Smooth muscle cell (in vitro differentiated cells): Measurements from ENCODE around the gene TFDP2. TPM values are rescaled to one million over a fixed set of nuclear protein-coding genes. Genes with fewer than 3 reads are reported as not detected.

ENCODE experiments used
- DNase-seq: peaks from one replicate; lab custom pipeline; 2025; ENCODE audit not compliant: unreplicated experiment; lab: John Stamatoyannopoulos, UW
- H2AFZ ChIP-seq: fragments of 200-600 bp; sonication (generic); 2 replicates; pipeline ENCODE4 v1.6.0; 2016; ENCODE audit warnings: antibody characterized with exemption, low read depth, mild to moderate bottlenecking
- H3F3A ChIP-seq: fragments of 200-600 bp; sonication (generic); 2 replicates; pipeline ENCODE4 v1.6.0; 2017; ENCODE audit warnings: antibody characterized with exemption, low read depth
- H3K27ac ChIP-seq: fragments of 200-600 bp; sonication (generic); 2 replicates; pipeline ENCODE4 v1.5.1; 2016; ENCODE audit warnings: low read depth, mild to moderate bottlenecking
- H3K27me3 ChIP-seq: fragments of 200-600 bp; sonication (generic); 2 replicates; pipeline ENCODE4 v1.6.1; 2016; ENCODE audit warnings: low read depth, mild to moderate bottlenecking
- H3K36me3 ChIP-seq: fragments of 200-600 bp; sonication (generic); 2 replicates; pipeline ENCODE4 v1.5.1; 2016; ENCODE audit warnings: low read depth
- H3K4me1 ChIP-seq: fragments of 200-600 bp; sonication (generic); 2 replicates; pipeline ENCODE4 v1.5.1; 2016; ENCODE audit warnings: low read depth
- H3K4me2 ChIP-seq: fragments of 200-600 bp; sonication (generic); 2 replicates; pipeline ENCODE4 v1.6.0; 2016; ENCODE audit warnings: mild to moderate bottlenecking
- H3K4me3 ChIP-seq: fragments of 200-600 bp; sonication (generic); 2 replicates; pipeline ENCODE4 v1.5.1; 2016; ENCODE audit warnings: mild to moderate bottlenecking
- H3K79me2 ChIP-seq: fragments of 200-600 bp; sonication (generic); 2 replicates; pipeline ENCODE4 v1.6.0; 2016; ENCODE audit warnings: low read depth, mild to moderate bottlenecking
- H3K9ac ChIP-seq: fragments of 200-600 bp; sonication (generic); 2 replicates; pipeline ENCODE4 v1.6.0; 2016; ENCODE audit warnings: low read depth
- H3K9me3 ChIP-seq: fragments of 200-600 bp; sonication (generic); replicated peaks from 2 replicates; pipeline ENCODE4 v1.5.1; 2016; ENCODE audit warnings: low read depth
- H4K20me1 ChIP-seq: fragments of 200-600 bp; sonication (generic); 2 replicates; pipeline ENCODE4 v1.6.0; 2016; ENCODE audit warnings: low read depth
- CTCF ChIP-seq: fragments of 200-600 bp; sonication (generic); IDR thresholded peaks from 2 replicates; pipeline ENCODE4 v1.5.1; 2017; ENCODE audit warnings: borderline replicate concordance, mild to moderate bottlenecking, antibody characterized with exemption; ENCODE audit not compliant: insufficient read depth, poor library complexity, severe bottlenecking
- WGBS: methylation state at CpG from one replicate; pipeline ENCODE4 v1.1.7; 2016; ENCODE audit warnings: low lambda C conversion rate; 5-methylcytosine and 5-hydroxymethylcytosine counted together
- polyA plus RNA-seq: library from polyadenylated mRNA; unstranded; fragments of >200 nt; fragmentation: Nextera tagmentation; extraction: Ambion mirVana; gene quantifications from 2 replicates; pipeline ENCODE4 v1.2.1, GENCODE V29; 2016
- total RNA-seq: library from RNA; depleted of rRNA; stranded (reverse); fragments of >200 nt; gene quantifications from 2 replicates; pipeline ENCODE4 v1.2.3, GENCODE V29; 2014

The TFDP2 gene
- total and polyA plus RNA-seq, 2 experiments from 2014 or later = 39.9 to 54.3 TPM

- H3K79me2 ChIP-seq = no peaks in the 10 kb centered on the region
- H4K20me1 ChIP-seq = no peaks in the 10 kb centered on the region
- H3K9me3 ChIP-seq = no peaks in the 10 kb centered on the region
- no peak overlapping the region for H3K27ac ChIP-seq
- no peak overlapping the region for H3K9ac ChIP-seq
- no peaks in the 10 kb centered on the region for H3F3A ChIP-seq
- H3K4me3 ChIP-seq = no peak overlapping the region
- no peak overlapping the region for H2AFZ ChIP-seq
- no peak for TF ChIP-seq CTCF
- H3K27me3 ChIP-seq = no peaks in the 10 kb centered on the region
- 92% methylated on average over 3 of the region's 3 CpGs for WGBS
- no peaks in the 10 kb centered on the region for H3K36me3 ChIP-seq
- no peaks in the 10 kb centered on the region for H3K4me1 ChIP-seq
- H3K4me2 ChIP-seq = no peak overlapping the region
- no peak for DNase-seq
These were observed 113.9 kb downstream of the TFDP2 start for GRCh38 chr3:142035308-142035922.

- 74% methylated on average over 4 of the region's 4 CpGs for WGBS
- no peaks in the 10 kb centered on the region for H3K27me3 ChIP-seq
These were observed 116.1 kb downstream of the TFDP2 start for GRCh38 chr3:142033292-142033691.

GRCh38 chr3:142031575-142031974 lies 117.8 kb downstream of the TFDP2 start:
- peaks cover 5% of the 10 kb centered on the region for H3K4me1 ChIP-seq
- no peaks in the 10 kb centered on the region for H3K27me3 ChIP-seq
- H3K36me3 ChIP-seq = no peaks in the 10 kb centered on the region
- no peaks in the 10 kb centered on the region for H4K20me1 ChIP-seq
- no peaks in the 10 kb centered on the region for H3K9me3 ChIP-seq
- H3K27ac ChIP-seq = no peak overlapping the region
- TF ChIP-seq CTCF = no peak
- no peak overlapping the region for H3K9ac ChIP-seq
- peaks cover 10% of the 10 kb centered on the region for H3K79me2 ChIP-seq
- H2AFZ ChIP-seq = no peak overlapping the region
- no peak for DNase-seq
- H3K4me3 ChIP-seq = no peak overlapping the region
- no peaks in the 10 kb centered on the region for H3F3A ChIP-seq
- H3K4me2 ChIP-seq = no peak overlapping the region

More at GRCh38 chr3:142033292-142033691, 116.1 kb downstream of the TFDP2 start:
- Histone ChIP-seq H2AFZ (no peak overlapping the region), H3K9me3 (no peaks in the 10 kb centered on the region), H4K20me1 (no peaks in the 10 kb centered on the region), H3K9ac (no peak overlapping the region), H3K36me3 (no peaks in the 10 kb centered on the region), H3K4me2 (no peak overlapping the region), H3K4me1 (peaks cover 5% of the 10 kb centered on the region), H3K4me3 (no peak overlapping the region), H3K27ac (no peak overlapping the region), H3F3A (no peaks in the 10 kb centered on the region), H3K79me2 (no peaks in the 10 kb centered on the region)
- no peak for TF ChIP-seq CTCF
- DNase-seq = no peak

- Histone ChIP-seq H3F3A (no peaks in the 10 kb centered on the region), H3K27ac (no peak overlapping the region), H3K36me3 (no peaks in the 10 kb centered on the region), H3K4me3 (no peak overlapping the region), H4K20me1 (no peaks in the 10 kb centered on the region), H3K79me2 (peaks cover 16% of the 10 kb centered on the region), H3K9me3 (no peaks in the 10 kb centered on the region), H3K4me1 (peaks cover 5% of the 10 kb centered on the region), H3K4me2 (no peak overlapping the region), H3K9ac (no peak overlapping the region), H2AFZ (no peak overlapping the region), H3K27me3 (no peaks in the 10 kb centered on the region)
- WGBS = 90% methylated on average over 5 of the region's 5 CpGs
- DNase-seq = no peak
- no peak for TF ChIP-seq CTCF
These were observed 119.6 kb downstream of the TFDP2 start for GRCh38 chr3:142029791-142030190.
